22Rv1 (cell line): ENCODE results near the gene RMI2.

Experiments
- CTCF ChIP-seq: fragments of 450-650 bp; IDR thresholded peaks from 2 replicates; pipeline ENCODE4 v1.5.1; 2017; ENCODE audit warnings: mild to moderate bottlenecking
- ZFX ChIP-seq: fragments of 450-650 bp; IDR thresholded peaks from 2 replicates; pipeline ENCODE4 v1.6.1; 2017; ENCODE audit warnings: antibody characterized with exemption, borderline replicate concordance

GRCh38 chr16:11358531-11358930, 13.3 kb downstream of the RMI2 start:
- TF ChIP-seq CTCF (no peak), ZFX (no peak)
